ENCODE data around the gene FAM174C. TPM values are rescaled to one million over a fixed set of nuclear protein-coding genes. Genes with fewer than 3 reads are reported as not detected.
"Not testable (repeated sequence)": the region's sequence is repeated elsewhere in the genome, so short reads cannot be mapped to it uniquely, and the experiment has no call there.

FAM174C gene
- total RNA-seq, 1 experiment from 2014 or later, result 85.2 TPM

GRCh38 chr19:1299801-1300200 is 24.5 kb downstream of the FAM174C start:
- ChIA-PET POLR2A (no interaction called here), CTCF (no interaction called here)
- no peak overlapping the region for H3K27ac Mint-ChIP-seq (ENCODE audit: low read depth, unreplicated experiment)
- intact Hi-C loops (cut with micrococcal nuclease), result no loop called here
- no peaks in the 10 kb centered on the region for H3K27me3 Mint-ChIP-seq (ENCODE audit: insufficient read depth, unreplicated experiment)
- H3K4me3 Mint-ChIP-seq (ENCODE audit: unreplicated experiment), result no peak overlapping the region
- no peak for TF ChIP-seq CTCF (IDR thresholded peaks at IDR 0.05; ENCODE audit: unreplicated experiment)
- no peak for DNase-seq (ENCODE audit: unreplicated experiment)
- no peaks in the 10 kb centered on the region for H3K36me3 Mint-ChIP-seq (ENCODE audit: insufficient read depth, unreplicated experiment)
- BruUV-seq (replicated peaks), result no TSS peak
- H3K9me3 Mint-ChIP-seq (ENCODE audit: unreplicated experiment), result no peaks in the 10 kb centered on the region
- no peaks in the 10 kb centered on the region for H3K4me1 Mint-ChIP-seq (ENCODE audit: insufficient read depth, unreplicated experiment)

- Mint-ChIP-seq H3K27ac (ENCODE audit: low read depth, unreplicated experiment) (no peak overlapping the region), H3K4me3 (ENCODE audit: unreplicated experiment) (no peak overlapping the region), H3K9me3 (ENCODE audit: unreplicated experiment) (no peaks in the 10 kb centered on the region), H3K36me3 (ENCODE audit: insufficient read depth, unreplicated experiment) (no peaks in the 10 kb centered on the region), H3K27me3 (ENCODE audit: insufficient read depth, unreplicated experiment) (no peaks in the 10 kb centered on the region), H3K4me1 (ENCODE audit: insufficient read depth, unreplicated experiment) (no peaks in the 10 kb centered on the region)
- intact Hi-C loops (cut with micrococcal nuclease), result no loop called here
- no peak for DNase-seq (ENCODE audit: unreplicated experiment)
- ChIA-PET POLR2A (interaction anchor here (0.5 to 0.6 kb wide), 3 partner anchors 304 to 641 kb away, joined by 3 read pairs; partner anchors contain the start of gene UQCR11), CTCF (interaction anchor here (0.6 to 0.8 kb wide), 3 partner anchors 14 to 702 kb away, joined by 3 to 4 read pairs (median 4); no protein-coding TSS in a partner anchor)
- BruUV-seq (replicated peaks), result no TSS peak
- TF ChIP-seq CTCF (IDR thresholded peaks at IDR 0.05; ENCODE audit: unreplicated experiment), result no peak
Measured at GRCh38 chr19:1300744-1301490, 25.6 kb downstream of the FAM174C start.

GRCh38 chr19:1302533-1303239 is 27.4 kb downstream of the FAM174C start:
- no peak for TF ChIP-seq CTCF (IDR thresholded peaks at IDR 0.05; ENCODE audit: unreplicated experiment)
- H3K9me3 Mint-ChIP-seq (ENCODE audit: unreplicated experiment), result no peaks in the 10 kb centered on the region
- H3K27me3 Mint-ChIP-seq (ENCODE audit: insufficient read depth, unreplicated experiment), result no peaks in the 10 kb centered on the region
- no peak overlapping the region for H3K27ac Mint-ChIP-seq (ENCODE audit: low read depth, unreplicated experiment)
- no peaks in the 10 kb centered on the region for H3K36me3 Mint-ChIP-seq (ENCODE audit: insufficient read depth, unreplicated experiment)
- no peak for DNase-seq (ENCODE audit: unreplicated experiment)
- POLR2A ChIA-PET, result interaction anchor here (0.7 kb wide), 1 partner anchor 33 kb away, joined by 4 read pairs; no protein-coding TSS in a partner anchor
- no peaks in the 10 kb centered on the region for H3K4me1 Mint-ChIP-seq (ENCODE audit: insufficient read depth, unreplicated experiment)
- H3K4me3 Mint-ChIP-seq (ENCODE audit: unreplicated experiment), result no peak overlapping the region
- no TSS peak for BruUV-seq (replicated peaks)
- CTCF ChIA-PET, result interaction anchor here (1.6 kb wide), 1 partner anchor 12 kb away, joined by 4 read pairs; no protein-coding TSS in a partner anchor
- intact Hi-C loops (cut with micrococcal nuclease), result no loop called here

- POLR2A ChIA-PET, result no interaction called here
- Mint-ChIP-seq H3K27ac (ENCODE audit: low read depth, unreplicated experiment) (no peak overlapping the region), H3K4me1 (ENCODE audit: insufficient read depth, unreplicated experiment) (no peaks in the 10 kb centered on the region), H3K4me3 (ENCODE audit: unreplicated experiment) (no peak overlapping the region), H3K36me3 (ENCODE audit: insufficient read depth, unreplicated experiment) (no peaks in the 10 kb centered on the region), H3K27me3 (ENCODE audit: insufficient read depth, unreplicated experiment) (no peaks in the 10 kb centered on the region), H3K9me3 (ENCODE audit: unreplicated experiment) (no peaks in the 10 kb centered on the region)
- DNase-seq (ENCODE audit: unreplicated experiment), result no peak
- intact Hi-C loops (cut with micrococcal nuclease), result no loop called here
- BruUV-seq (replicated peaks), result no TSS peak
- CTCF ChIA-PET, result no interaction called here
- TF ChIP-seq CTCF (IDR thresholded peaks at IDR 0.05; ENCODE audit: unreplicated experiment), result no peak
Measured at GRCh38 chr19:1304197-1304924, 29.0 kb downstream of the FAM174C start.

- BruUV-seq (replicated peaks); H3K27me3 Mint-ChIP-seq (ENCODE audit: insufficient read depth, unreplicated experiment); H3K9me3 Mint-ChIP-seq (ENCODE audit: unreplicated experiment); H3K4me3 Mint-ChIP-seq (ENCODE audit: unreplicated experiment); DNase-seq (ENCODE audit: unreplicated experiment); H3K36me3 Mint-ChIP-seq (ENCODE audit: insufficient read depth, unreplicated experiment); H3K4me1 Mint-ChIP-seq (ENCODE audit: insufficient read depth, unreplicated experiment); intact Hi-C loops (cut with micrococcal nuclease); POLR2A ChIA-PET; H3K27ac Mint-ChIP-seq (ENCODE audit: low read depth, unreplicated experiment): not testable (repeated sequence)
- CTCF ChIA-PET, result interaction anchor here (1.0 kb wide), 1 partner anchor 10 kb away, joined by 3 read pairs; no protein-coding TSS in a partner anchor
Measured at GRCh38 chr19:1305354-1305753, 30.0 kb downstream of the FAM174C start.
